Subcutaneous adipose tissue (tissue), 4 donors: ENCODE measurements around the gene ANKRD29. TPM values are rescaled to one million over a fixed set of nuclear protein-coding genes. Genes with fewer than 3 reads are reported as not detected.

Experiments
- CTCF ChIP-seq: fragments of 450-650 bp; IDR thresholded peaks from one replicate; pipeline ENCODE4 v1.5.1; 2016; ENCODE audit warnings: low read depth, mild to moderate bottlenecking, control low read depth, antibody characterized with exemption, moderate library complexity
- total RNA-seq, 4 donors: library from RNA; depleted of rRNA; stranded (reverse); fragments of >200 nt; gene quantifications; one replicate each; pipeline ENCODE4 v1.1.0, GENCODE V29; 2016

The ANKRD29 gene
- total RNA-seq, 4 donors from 2014 or later: 9.2 to 30.7 (median 13.1) TPM

- no peak for TF ChIP-seq CTCF
Measured at GRCh38 chr18:23693846-23694245, 31.1 kb upstream of the ANKRD29 start.

- no peak for TF ChIP-seq CTCF
Measured at GRCh38 chr18:23690505-23691068, 27.9 kb upstream of the ANKRD29 start.

GRCh38 chr18:23689616-23690504 is 27.1 kb upstream of the ANKRD29 start:
- no peak for TF ChIP-seq CTCF

- no peak for TF ChIP-seq CTCF
Measured at GRCh38 chr18:23689031-23689615, 26.4 kb upstream of the ANKRD29 start, which contains the start of gene LAMA3. LAMA3 (plus strand) TSS chr18:23689453; CDS start chr18:23689684, 231 bp downstream.

GRCh38 chr18:23688528-23688927 is 25.8 kb upstream of the ANKRD29 start:
- TF ChIP-seq CTCF: no peak

- TF ChIP-seq CTCF: no peak
Measured at GRCh38 chr18:23684515-23685197, 21.9 kb upstream of the ANKRD29 start.
